ENCODE results near the gene JAM2. TPM values are rescaled to one million over a fixed set of nuclear protein-coding genes. Genes with fewer than 3 reads are reported as not detected.

Gene JAM2
- total RNA-seq, 2 donors from 2014 or later, result 0.48 to 1.7 TPM

DNA sequence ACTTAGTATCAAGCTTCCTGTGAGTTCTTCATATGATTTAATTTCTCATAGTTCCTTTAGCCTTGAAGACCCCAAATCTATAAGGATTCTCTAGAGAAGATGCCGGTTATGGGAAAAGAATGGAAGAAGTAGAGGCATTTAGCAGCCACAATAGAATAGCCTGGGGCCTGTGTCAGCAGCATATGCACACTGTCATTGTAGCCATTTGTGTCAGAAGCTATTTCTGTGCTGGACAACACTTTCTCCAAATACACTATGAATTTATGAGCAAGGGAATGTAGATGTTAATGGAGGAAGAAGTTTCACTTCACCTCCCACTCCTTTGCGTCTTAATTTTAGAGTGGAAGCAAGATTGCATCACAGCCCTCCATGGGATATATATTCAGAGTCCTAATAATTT, 17.4 kb downstream of the JAM2 start:
- Mint-ChIP-seq H3K36me3 (ENCODE audit: low read depth) (no peaks in the 10 kb centered on the region), H3K4me3 (no peak overlapping the region), H3K4me1 (peaks cover 9% of the 10 kb centered on the region), H3K9me3 (peaks cover 11% of the 10 kb centered on the region), H3K27me3 (ENCODE audit: insufficient read depth) (peaks cover 13% of the 10 kb centered on the region), H3K27ac (no peak overlapping the region)
- H3K27me3 ChIP-seq (ENCODE audit: control insufficient read depth, insufficient read depth, low read length, poor library complexity, severe bottlenecking), result peaks cover 19% of the 10 kb centered on the region
- H3K4me3 ChIP-seq (ENCODE audit: low read length), result no peak overlapping the region
- no peaks in the 10 kb centered on the region for H3K36me3 ChIP-seq (ENCODE audit: control insufficient read depth, insufficient read depth, low read length)
- no peak overlapping the region for H3K9ac ChIP-seq (ENCODE audit: extremely low read depth, low read length, poor library complexity, severe bottlenecking)
- WGBS, 2 experiments (ENCODE audit: insufficient coverage in 1 of 2, insufficient read length in 1 of 2), result 98 to 100% methylated on average over 1 to 2 of the region's 2 CpGs
- peaks cover 10% of the 10 kb centered on the region for H3K9me3 ChIP-seq (ENCODE audit: control insufficient read depth, low read length)
- no peak for DNase-seq
- peaks cover 8% of the 10 kb centered on the region for H3K4me1 ChIP-seq (ENCODE audit: control insufficient read depth, insufficient read depth, low read length)
- TF ChIP-seq, protein P1, sequence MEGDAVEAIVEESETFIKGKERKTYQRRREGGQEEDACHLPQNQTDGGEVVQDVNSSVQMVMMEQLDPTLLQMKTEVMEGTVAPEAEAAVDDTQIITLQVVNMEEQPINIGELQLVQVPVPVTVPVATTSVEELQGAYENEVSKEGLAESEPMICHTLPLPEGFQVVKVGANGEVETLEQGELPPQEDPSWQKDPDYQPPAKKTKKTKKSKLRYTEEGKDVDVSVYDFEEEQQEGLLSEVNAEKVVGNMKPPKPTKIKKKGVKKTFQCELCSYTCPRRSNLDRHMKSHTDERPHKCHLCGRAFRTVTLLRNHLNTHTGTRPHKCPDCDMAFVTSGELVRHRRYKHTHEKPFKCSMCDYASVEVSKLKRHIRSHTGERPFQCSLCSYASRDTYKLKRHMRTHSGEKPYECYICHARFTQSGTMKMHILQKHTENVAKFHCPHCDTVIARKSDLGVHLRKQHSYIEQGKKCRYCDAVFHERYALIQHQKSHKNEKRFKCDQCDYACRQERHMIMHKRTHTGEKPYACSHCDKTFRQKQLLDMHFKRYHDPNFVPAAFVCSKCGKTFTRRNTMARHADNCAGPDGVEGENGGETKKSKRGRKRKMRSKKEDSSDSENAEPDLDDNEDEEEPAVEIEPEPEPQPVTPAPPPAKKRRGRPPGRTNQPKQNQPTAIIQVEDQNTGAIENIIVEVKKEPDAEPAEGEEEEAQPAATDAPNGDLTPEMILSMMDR (conservative IDR thresholded peaks at IDR 0.05), result no peak
- no peak overlapping the region for H3K27ac ChIP-seq (ENCODE audit: low read depth, low read length)

DNA sequence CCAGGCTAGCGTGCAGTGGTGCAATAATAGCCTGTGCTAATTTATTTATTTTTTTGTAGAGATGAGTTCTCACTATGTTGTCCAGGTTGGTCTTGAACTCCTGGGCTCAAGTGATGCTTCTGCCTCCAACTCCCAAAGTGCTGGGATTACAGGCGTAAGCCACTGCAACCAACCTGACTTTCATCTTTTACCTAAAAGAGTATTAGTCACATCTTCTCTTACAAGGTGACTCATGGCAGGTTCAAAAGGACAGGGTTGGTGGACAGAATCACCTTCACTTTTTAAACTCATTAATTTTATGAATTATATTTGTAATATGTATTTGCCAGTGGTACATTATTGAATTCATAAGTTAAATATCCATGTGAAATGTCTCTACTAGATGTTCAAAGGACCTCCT, 18.1 kb downstream of the JAM2 start:
- Mint-ChIP-seq H3K27me3 (ENCODE audit: insufficient read depth) (peaks cover 11% of the 10 kb centered on the region), H3K36me3 (ENCODE audit: low read depth) (no peaks in the 10 kb centered on the region), H3K9me3 (peaks cover 11% of the 10 kb centered on the region), H3K4me1 (peaks cover 9% of the 10 kb centered on the region), H3K4me3 (no peak overlapping the region), H3K27ac (no peak overlapping the region)
- 86 to 91% methylated on average over 1 to 2 of the region's 2 CpGs for WGBS, 2 experiments (ENCODE audit: insufficient coverage in 1 of 2, insufficient read length in 1 of 2)
- no peak overlapping the region for H3K27ac ChIP-seq (ENCODE audit: low read depth, low read length)
- no peaks in the 10 kb centered on the region for H3K36me3 ChIP-seq (ENCODE audit: control insufficient read depth, insufficient read depth, low read length)
- TF ChIP-seq, protein P1 (conservative IDR thresholded peaks at IDR 0.05), result no peak
- peaks cover 10% of the 10 kb centered on the region for H3K9me3 ChIP-seq (ENCODE audit: control insufficient read depth, low read length)
- no peak overlapping the region for H3K4me3 ChIP-seq (ENCODE audit: low read length)
- peaks cover 8% of the 10 kb centered on the region for H3K4me1 ChIP-seq (ENCODE audit: control insufficient read depth, insufficient read depth, low read length)
- no peak for DNase-seq
- peaks cover 15% of the 10 kb centered on the region for H3K27me3 ChIP-seq (ENCODE audit: control insufficient read depth, insufficient read depth, low read length, poor library complexity, severe bottlenecking)
- H3K9ac ChIP-seq (ENCODE audit: extremely low read depth, low read length, poor library complexity, severe bottlenecking), result no peak overlapping the region

DNA sequence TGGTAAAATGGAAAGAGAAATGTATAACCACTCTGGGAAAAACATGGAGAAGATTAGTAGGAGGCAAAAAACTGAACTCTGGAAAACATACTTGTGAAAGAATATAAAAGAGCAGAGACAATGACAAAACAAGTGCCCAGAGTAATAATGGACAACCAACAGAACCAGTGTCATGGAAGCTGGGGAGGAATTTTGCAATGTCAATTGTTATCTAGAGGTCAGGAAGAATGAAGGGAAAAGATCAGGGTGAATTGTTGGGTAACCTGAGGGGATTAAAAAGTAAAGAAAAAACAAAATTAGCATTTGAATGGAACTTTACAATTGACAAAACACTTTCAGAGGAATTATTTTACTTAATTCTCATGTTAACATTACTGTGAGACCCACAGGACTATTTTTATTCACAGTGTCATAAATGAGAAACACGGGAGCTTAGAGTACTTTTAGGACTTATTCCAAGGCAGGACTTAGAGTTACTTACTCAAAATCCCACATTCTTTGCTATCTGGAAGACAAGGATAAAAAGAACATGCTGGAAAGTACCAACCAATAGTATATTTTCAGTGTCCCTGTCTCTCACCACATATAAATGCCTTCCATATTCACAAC, 19.5 kb downstream of the JAM2 start:
- Mint-ChIP-seq H3K9me3 (peaks cover 5% of the 10 kb centered on the region), H3K27me3 (ENCODE audit: insufficient read depth) (peaks cover 15% of the 10 kb centered on the region), H3K36me3 (ENCODE audit: low read depth) (no peaks in the 10 kb centered on the region), H3K4me3 (no peak overlapping the region), H3K27ac (no peak overlapping the region), H3K4me1 (peaks cover 7% of the 10 kb centered on the region)
- Histone ChIP-seq H3K9me3 (ENCODE audit: control insufficient read depth, low read length) (peaks cover 10% of the 10 kb centered on the region), H3K27me3 (ENCODE audit: control insufficient read depth, insufficient read depth, low read length, poor library complexity, severe bottlenecking) (peaks cover 15% of the 10 kb centered on the region), H3K36me3 (ENCODE audit: control insufficient read depth, insufficient read depth, low read length) (no peaks in the 10 kb centered on the region), H3K4me3 (ENCODE audit: low read length) (no peak overlapping the region), H3K27ac (ENCODE audit: low read depth, low read length) (peak overlapping the region; percentile 95), H3K4me1 (ENCODE audit: control insufficient read depth, insufficient read depth, low read length) (peaks cover 6% of the 10 kb centered on the region), H3K9ac (ENCODE audit: extremely low read depth, low read length, poor library complexity, severe bottlenecking) (no peak overlapping the region)
- no peak for DNase-seq
- TF ChIP-seq, protein P1 (conservative IDR thresholded peaks at IDR 0.05), result no peak
- WGBS, 2 experiments (ENCODE audit: insufficient coverage in 1 of 2, insufficient read length in 1 of 2), result 41 to 43% methylated on average over 1 of the region's 1 CpG

Measured in endodermal cell (in vitro differentiated cells).